Stimulated activated CD8-positive, alpha-beta memory T cell treated with anti-CD3 and anti-CD28 coated beads, Interleukin-7, amount 100 ng/mL, for 4 hours (primary cell): ENCODE results near the gene TFDP1.

Source experiments
- DNase-seq, 2 donors: peaks; one replicate each; pipeline ENCODE4 v3.0.0-alpha.2; 2020; ENCODE audit warnings: low read depth in 2 of 2

The TFDP1 gene

GRCh38 chr13:113598081-113598410 is 13.5 kb downstream of the TFDP1 start:
- DNase-seq = no peak

DNA sequence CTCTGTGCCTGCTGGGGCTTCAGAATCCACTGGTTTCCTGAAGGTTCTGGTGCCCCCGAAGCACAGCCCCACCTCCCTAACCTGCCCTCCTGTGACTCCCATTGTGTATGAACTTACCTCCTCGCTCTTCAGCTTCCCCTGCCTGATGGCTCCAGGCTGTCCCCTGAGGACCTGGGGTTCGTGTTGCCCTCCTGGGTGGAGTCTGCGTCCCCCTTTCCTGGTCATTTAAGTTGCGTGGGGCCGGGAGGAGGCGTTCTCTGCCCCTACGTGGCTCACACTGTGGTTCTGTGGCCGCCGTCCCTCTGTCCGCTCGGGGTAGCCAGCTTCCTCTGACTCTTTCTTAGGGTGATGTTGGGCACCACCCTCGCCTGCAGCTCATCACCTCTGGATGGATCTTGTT is 13.9 kb downstream of the TFDP1 start:
- no peak for DNase-seq

DNA sequence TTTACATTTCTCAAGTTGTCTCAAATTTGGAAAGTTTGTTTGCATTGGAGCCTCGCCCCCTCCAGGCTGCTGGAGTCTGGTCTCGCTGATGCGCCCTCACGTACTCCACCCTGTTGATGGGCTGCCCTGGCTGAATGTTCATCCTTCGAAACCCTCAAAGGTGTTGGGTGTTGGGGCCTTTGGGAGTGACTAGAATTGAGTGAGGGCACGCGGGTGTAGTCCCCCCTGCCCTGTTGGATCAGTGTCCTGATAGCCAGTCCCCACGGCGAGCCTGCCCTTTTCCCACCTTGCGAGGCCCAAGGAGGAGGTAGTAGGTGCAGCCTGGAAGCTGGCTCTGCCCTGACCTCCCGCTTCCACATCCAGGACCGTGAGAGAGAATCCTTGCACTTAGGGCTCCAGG is 14.8 kb downstream of the TFDP1 start:
- no peak for DNase-seq

GRCh38 chr13:113601166-113602070 is 16.9 kb downstream of the TFDP1 start:
- DNase-seq = no peak

GRCh38 chr13:113602291-113602988 is 17.9 kb downstream of the TFDP1 start:
- DNase-seq = no peak

- DNase-seq = no peak
Observed at GRCh38 chr13:113603116-113603710, 18.7 kb downstream of the TFDP1 start.

DNA sequence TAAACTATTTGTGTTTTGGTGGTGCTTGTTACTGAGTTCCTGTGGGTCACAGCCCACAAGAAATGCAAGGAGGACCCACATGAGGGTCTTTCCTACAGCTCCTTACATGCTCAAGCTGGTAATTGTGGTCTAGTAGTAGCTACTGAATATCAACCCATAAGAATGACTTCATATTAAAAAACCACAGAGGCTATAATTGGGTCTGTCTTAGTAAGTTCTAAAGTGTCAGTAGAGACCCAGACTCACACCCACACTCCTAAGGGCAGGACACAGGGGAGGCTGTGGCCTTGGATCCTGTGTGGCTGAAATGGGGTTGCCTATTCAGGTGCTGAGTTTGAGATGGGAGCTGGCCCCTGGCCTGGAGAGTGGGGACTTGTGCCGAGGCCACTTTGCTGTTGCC is 19.6 kb downstream of the TFDP1 start:
- no peak for DNase-seq

- DNase-seq = no peak
Observed at GRCh38 chr13:113605461-113605860, 20.9 kb downstream of the TFDP1 start.

DNA sequence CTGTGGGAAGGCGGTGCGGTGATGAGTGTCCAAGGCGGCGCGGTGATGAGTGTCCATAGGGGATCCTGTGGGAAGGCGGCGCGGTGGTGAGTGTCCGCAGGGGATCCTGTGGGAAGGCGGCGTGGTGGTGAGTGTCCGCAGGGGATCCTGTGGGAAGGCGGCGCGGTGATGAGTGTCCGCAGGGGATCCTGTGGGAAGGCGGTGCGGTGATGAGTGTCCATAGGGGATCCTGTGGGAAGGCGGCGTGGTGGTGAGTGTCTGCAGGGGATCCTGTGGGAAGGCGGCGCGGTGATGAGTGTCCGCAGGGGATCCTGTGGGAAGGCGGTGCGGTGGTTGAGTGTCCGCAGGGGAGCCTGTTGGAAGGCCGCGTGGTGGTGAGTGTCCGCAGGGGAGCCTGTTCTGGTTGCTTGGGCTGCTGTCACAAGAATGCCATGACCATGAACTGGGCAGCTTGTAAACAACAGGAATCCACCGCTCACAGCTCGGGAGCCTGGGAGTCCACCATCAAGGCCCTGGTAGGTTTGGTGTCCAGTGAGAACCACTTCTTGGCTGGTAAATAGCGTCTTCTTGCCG is 21.4 kb downstream of the TFDP1 start:
- no peak for DNase-seq

DNA sequence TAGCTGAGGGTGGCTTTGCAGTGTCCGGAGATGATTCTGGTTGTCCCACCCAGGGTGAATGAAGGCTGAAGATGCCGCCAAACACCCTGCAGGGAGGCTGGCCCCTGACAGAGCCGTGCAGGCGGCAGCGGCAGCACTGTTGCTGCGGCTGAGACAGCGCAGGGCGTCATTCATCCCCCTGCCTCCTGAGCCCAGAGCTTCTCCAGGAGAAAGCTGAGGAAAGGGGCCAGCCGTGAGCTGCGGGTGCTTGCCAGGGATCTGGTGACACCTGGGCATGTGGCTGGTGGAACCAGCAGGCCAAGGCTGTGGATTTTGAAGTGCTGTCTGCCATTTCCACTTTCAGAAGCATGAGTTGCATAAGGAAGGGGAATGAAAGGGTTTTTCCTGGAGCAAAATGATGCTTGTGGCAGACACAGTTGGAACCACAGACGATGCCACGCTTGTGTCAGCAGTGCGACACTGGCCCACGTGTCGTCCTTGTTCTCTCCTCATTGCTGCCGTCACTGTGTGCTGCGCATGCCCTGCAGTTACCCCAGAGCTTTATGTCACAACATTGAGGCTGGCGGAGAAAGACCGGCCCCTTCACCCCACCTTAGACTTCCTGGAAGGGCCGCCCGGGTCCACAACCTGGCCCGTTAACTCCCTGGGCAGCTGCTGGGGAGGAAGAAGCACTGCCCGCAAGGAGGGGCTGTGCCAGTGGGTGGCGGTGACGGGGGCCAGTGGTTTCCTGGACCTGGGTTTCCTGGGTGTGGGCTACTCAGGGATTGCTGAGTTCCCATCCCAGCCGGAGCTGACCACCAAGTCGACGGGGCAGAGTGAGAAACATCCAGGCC is 22.7 kb downstream of the TFDP1 start:
- peak in 1 of 2 donors; percentile 6 for DNase-seq

DNA sequence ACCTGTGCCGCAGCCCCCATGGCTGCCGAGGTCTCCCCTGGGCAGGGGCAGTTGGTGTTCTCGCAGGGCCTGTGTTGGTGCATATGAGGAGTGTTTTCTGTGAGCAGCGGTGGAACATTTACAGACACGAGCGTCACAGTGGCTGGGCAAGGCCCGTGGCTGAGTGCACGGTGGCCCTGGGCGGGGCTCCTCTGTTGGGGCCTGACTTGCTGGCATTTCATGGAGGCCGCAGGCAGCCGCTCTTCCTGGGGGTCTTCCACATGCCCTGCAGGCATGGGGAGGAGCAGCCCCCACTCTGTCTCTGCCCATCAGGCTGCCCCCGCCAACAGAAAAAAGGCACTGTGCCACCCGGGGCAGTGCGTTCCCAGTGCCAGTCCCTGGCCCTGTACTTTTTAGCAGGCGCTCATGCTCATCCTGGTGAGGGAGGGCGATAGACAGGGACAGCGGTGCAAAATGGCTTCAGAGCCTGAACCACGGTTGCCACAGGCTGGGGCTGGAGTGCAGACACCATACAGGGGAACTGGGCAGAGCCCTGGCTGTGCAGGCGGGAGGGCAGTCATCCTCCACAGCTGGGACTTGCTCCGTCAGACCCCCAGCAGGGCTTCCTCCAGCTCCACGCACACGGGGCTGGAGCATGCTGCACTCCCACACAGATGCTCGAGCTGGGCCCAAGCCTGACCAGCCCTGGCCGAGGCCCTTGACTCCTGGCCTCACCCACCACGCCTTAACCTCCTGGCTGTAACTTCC is 23.5 kb downstream of the TFDP1 start:
- no peak for DNase-seq

DNA sequence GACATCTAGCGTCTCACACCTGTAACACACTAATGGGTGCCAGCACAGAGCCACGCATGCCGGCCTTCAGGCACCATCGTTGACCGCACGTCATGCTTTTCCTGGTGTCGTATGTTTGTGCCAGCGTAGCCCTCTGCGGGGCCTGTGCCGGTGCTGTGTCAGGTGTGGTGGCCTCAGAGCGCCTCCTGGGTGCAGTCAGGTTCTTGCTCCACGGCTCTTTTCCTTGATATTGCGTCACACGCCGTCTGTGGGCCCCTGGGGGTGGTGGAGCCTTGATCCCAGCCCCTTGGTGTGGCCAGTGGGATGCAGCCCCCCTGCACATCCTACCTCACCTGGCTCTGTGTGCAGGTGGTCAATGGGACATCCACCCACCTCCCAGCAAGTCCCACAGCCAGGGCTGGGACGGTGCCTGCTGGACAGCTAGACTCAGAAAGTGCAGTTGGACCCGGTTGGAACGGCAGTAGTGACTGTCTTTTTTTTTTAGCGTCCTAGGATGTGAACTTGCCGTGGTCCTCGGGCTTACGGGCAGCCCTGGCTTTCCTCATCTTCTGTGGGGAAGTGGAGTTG is 24.5 kb downstream of the TFDP1 start:
- DNase-seq = no peak

- no peak for DNase-seq
Observed at GRCh38 chr13:113609616-113610015, 25.1 kb downstream of the TFDP1 start.

DNA sequence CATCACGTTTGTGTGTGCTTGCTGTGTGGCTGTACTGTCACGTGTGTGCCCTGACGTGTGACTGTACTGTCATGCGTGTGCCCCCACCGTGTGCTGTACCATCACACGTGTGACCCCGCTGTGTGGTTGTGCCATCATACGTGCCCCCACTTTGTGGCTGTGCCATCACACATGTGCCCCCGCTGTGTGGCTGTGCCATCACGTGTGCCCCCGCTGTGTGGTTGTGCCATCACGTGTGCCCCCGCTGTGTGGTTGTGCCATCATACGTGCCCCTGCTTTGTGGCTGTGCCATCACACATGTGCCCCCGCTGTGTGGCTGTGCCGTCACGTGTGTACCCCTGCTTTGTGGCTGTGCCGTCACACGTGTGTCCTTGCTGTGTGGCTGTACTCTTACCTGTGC is 25.7 kb downstream of the TFDP1 start:
- DNase-seq = no peak

DNA sequence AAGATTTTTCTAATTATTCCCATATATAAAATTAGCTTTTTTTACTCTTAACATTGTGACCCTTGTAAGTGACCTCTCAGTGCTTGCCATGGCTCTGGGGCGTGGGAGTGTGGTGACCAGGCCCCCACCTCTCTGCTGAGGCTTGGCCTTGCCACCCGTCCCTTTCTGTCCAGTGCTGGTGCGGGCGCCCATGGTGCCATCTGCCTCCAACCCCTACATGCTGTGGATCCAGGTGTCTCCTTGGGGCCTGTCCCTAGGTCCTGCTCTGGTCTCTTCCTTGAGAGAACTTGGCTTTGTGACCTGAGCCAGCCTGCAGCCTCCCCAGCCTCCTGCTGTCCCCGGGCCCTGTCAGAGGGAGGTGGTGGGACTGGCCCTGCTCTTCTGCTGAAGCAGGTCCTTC is 27.4 kb downstream of the TFDP1 start:
- DNase-seq = no peak

GRCh38 chr13:113612607-113613006 is 28.1 kb downstream of the TFDP1 start:
- DNase-seq = no peak

GRCh38 chr13:113613789-113614379 is 29.3 kb downstream of the TFDP1 start:
- no peak for DNase-seq

DNA sequence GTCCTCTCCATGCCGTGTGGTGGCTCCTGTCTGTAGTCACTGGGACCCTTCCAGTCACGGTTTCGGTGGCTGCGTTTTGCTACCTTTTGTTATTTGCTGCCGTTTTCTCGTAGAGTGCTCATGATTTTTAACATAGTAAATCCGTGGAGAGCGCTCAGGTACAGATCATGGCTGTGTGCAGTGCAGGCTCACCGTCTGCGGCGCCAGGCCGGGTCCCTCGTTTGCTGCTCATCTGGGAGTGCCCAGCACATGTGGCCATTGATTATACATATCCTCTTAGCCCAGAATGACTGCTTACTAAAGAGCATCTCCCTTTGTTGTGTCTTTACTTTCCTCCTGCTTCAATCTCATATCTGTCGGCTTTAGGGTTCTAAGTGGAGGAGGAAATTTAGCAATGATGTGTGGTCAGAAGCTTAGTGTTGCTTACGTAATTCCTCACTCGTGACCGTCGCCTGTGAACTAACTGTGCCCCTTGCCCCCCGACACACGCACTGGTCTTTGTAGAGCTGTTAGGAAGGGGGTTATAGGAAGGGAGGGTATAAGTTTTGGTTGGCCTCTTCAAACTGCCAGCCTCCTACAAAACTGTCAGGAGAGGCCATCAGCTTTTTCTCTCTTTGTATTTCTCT is 31.8 kb downstream of the TFDP1 start:
- no peak for DNase-seq

DNA sequence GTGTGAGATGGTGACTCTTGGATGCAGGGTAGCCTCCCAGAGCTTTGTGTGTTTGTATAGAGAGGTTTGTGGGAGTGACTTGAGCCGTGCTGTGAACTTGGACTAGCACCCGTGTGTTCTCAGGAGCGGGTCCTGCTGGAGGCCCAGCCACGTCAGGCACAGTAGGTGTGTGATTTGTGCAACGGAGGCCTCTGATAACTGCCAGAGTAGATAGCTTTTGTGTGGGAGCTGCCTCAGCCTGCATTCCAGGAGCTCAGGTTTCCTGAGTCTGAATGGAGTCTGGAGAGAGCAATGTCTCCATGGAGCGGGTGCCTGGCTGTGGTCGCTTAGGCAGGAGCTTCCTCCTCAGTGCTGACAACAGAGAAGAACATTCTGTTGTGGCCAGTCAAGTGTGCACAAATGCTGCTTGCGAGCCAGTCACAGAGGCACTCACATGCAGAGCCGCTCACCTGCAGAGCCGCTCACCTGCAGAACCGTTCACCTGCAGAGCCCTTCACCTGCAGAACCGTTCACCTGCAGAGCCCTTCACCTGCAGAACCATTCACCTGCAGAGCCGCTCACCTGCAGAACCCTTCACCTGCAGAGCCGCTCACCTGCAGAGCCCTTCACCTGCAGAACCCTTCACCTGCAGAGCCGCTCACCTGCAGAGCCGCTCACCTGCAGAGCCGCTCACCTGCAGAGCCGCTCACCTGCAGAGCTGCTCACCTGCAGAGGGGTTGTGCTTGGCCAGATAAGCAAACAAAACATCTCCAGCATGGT is 32.6 kb downstream of the TFDP1 start:
- no peak for DNase-seq
